ENCODE results near the gene GRB2. TPM values are rescaled to one million over a fixed set of nuclear protein-coding genes. Genes with fewer than 3 reads are reported as not detected.

Gene GRB2
- total and polyA plus RNA-seq, 10 of the 15 experiments (the other 5 are each of a cell fraction or from before 2014, with no cell fraction given): 113 to 268 (median 158) TPM

- H3K4me1 ChIP-seq (ENCODE audit: control insufficient read depth, insufficient read depth, low read length): peaks cover 56% of the 10 kb centered on the region
- H3K9me3 ChIP-seq (replicated peaks; ENCODE audit: control insufficient read depth, insufficient read depth, low read length): no peaks in the 10 kb centered on the region
- POLR2A ChIA-PET: interaction anchor here (0.8 to 4.7 kb wide), 5 partner anchors 13 to 77 kb away, joined by 3 to 25 read pairs (median 12); partner anchors contain the start of gene SLC25A19
- DNase-seq (ENCODE audit: low read depth, low spot score) (no peak), FAIRE-seq (no peak), ATAC-seq (no peak)
- no peaks in the 10 kb centered on the region for H3K27me3 ChIP-seq (replicated peaks in 1 of 2; ENCODE audit: control insufficient read depth in 2 of 2, insufficient read depth in 2 of 2, low read length in 1 of 2)
- WGBS (ENCODE audit: insufficient coverage, insufficient replicate concordance, low lambda C conversion rate, missing lambda C conversion rate): 21% methylated on average over 6 of the region's 6 CpGs
- TF ChIP-seq MYB (IDR thresholded peaks at IDR 0.05; ENCODE audit: borderline replicate concordance, low read depth, low read length): no peak
- H3K9ac ChIP-seq (ENCODE audit: control insufficient read depth, insufficient read depth, low read length): no peak overlapping the region
- peaks cover 3% of the 10 kb centered on the region for H4K20me1 ChIP-seq (ENCODE audit: control insufficient read depth, insufficient read depth)
- intact Hi-C loops (cut with micrococcal nuclease; ENCODE audit: unreplicated experiment): loop anchor here (5.0 kb wide), 1 partner anchor 36 kb away; no protein-coding TSS in a partner anchor
- peaks cover 98% of the 10 kb centered on the region for H3K79me2 ChIP-seq (ENCODE audit: control insufficient read depth, insufficient read depth, low read length)
- CTCF ChIA-PET: interaction anchor here (1.0 to 1.8 kb wide), 5 partner anchors 10 to 96 kb away, joined by 4 to 7 read pairs (median 6); partner anchors contain the start of gene MIF4GD
- no peak overlapping the region for H2AFZ ChIP-seq (ENCODE audit: control insufficient read depth, low read depth, low read length)
- RAD21 ChIA-PET (ENCODE audit: unreplicated experiment): interaction anchor here (0.7 to 2.6 kb wide), 11 partner anchors 13 to 75 kb away, joined by 3 to 16 read pairs (median 4); no protein-coding TSS in a partner anchor
- SMC1A ChIA-PET (ENCODE audit: uncharacterized antibody, unreplicated experiment): interaction anchor here (0.6 to 9.8 kb wide), 9 partner anchors 8 to 74 kb away, joined by 3 to 125 read pairs (median 6); no protein-coding TSS in a partner anchor
- BruUV-seq (replicated peaks): no TSS peak
- H3K36me3 ChIP-seq (ENCODE audit: control insufficient read depth in 2 of 2, insufficient read depth in 2 of 2, low read length in 1 of 2): peaks cover 0 to 5% of the 10 kb centered on the region in 2 experiments; a peak in 1 of 4 replicates
- 0 out of 2 replicates have a peak overlapping the region, but pooled peaks have one; percentile 10 for H3K4me3 ChIP-seq
- H3K4me2 ChIP-seq (ENCODE audit: control insufficient read depth, insufficient read depth): peak overlapping the region; percentile 52
- in situ Hi-C loops (cut with MboI): no loop called here
- peak overlapping the region; percentile 22; the same call in 1 of the 2 replicates for H3K27ac ChIP-seq (ENCODE audit: control insufficient read depth, insufficient read depth)
Observed at GRCh38 chr17:75365931-75366275, 39.6 kb downstream of the GRB2 start.

- DNase-seq (ENCODE audit: low read depth, low spot score) (no peak), FAIRE-seq (no peak), ATAC-seq (peak; percentile 64)
- BruUV-seq (replicated peaks): no TSS peak
- H2AFZ ChIP-seq (ENCODE audit: control insufficient read depth, low read depth, low read length): no peak overlapping the region
- H3K36me3 ChIP-seq (ENCODE audit: control insufficient read depth in 2 of 2, insufficient read depth in 2 of 2, low read length in 1 of 2): 0 out of 4 replicates have a peak, but pooled peaks cover 0 to under 1% of the 10 kb centered on the region in 2 experiments
- CTCF ChIA-PET: interaction anchor here (0.5 to 2.2 kb wide), 9 partner anchors 9 to 75 kb away, joined by 3 to 9 read pairs (median 4); no protein-coding TSS in a partner anchor
- peak overlapping the region; percentile 2; the same call in 1 of the 2 replicates for H3K4me3 ChIP-seq
- no peaks in the 10 kb centered on the region; the same call in 2 of the 3 replicates for H3K9me3 ChIP-seq (replicated peaks; ENCODE audit: control insufficient read depth, insufficient read depth, low read length)
- peaks cover 62% of the 10 kb centered on the region for H3K4me1 ChIP-seq (ENCODE audit: control insufficient read depth, insufficient read depth, low read length)
- SMC1A ChIA-PET (ENCODE audit: uncharacterized antibody, unreplicated experiment): interaction anchor here (0.9 to 9.8 kb wide), 13 partner anchors 7 to 74 kb away, joined by 3 to 125 read pairs (median 6); partner anchors contain the start of gene GRB2
- intact Hi-C loops (cut with micrococcal nuclease; ENCODE audit: unreplicated experiment): loop anchor here (5.0 kb wide), 1 partner anchor 37 kb away; no protein-coding TSS in a partner anchor
- 0 out of 2 replicates have a peak overlapping the region, but pooled peaks have one; percentile 1 for H3K9ac ChIP-seq (ENCODE audit: control insufficient read depth, insufficient read depth, low read length)
- RAD21 ChIA-PET (ENCODE audit: unreplicated experiment): interaction anchor here (1.0 to 2.6 kb wide), 11 partner anchors 15 to 76 kb away, joined by 3 to 16 read pairs (median 4); partner anchors contain the start of gene SLC25A19
- H4K20me1 ChIP-seq (ENCODE audit: control insufficient read depth, insufficient read depth): peaks cover 3% of the 10 kb centered on the region
- 4% methylated on average over 8 of the region's 8 CpGs for WGBS (ENCODE audit: insufficient coverage, insufficient replicate concordance, low lambda C conversion rate, missing lambda C conversion rate)
- in situ Hi-C loops (cut with MboI): no loop called here
- POLR2A ChIA-PET: interaction anchor here (0.7 to 4.7 kb wide), 7 partner anchors 16 to 76 kb away, joined by 3 to 25 read pairs (median 5); partner anchors contain the start of gene SLC25A19
- H3K27ac ChIP-seq (ENCODE audit: control insufficient read depth, insufficient read depth): peak overlapping the region; percentile 29
- H3K4me2 ChIP-seq (ENCODE audit: control insufficient read depth, insufficient read depth): peak overlapping the region; percentile 52
- H3K27me3 ChIP-seq (replicated peaks in 1 of 2; ENCODE audit: control insufficient read depth in 2 of 2, insufficient read depth in 2 of 2, low read length in 1 of 2): no peaks in the 10 kb centered on the region
- H3K79me2 ChIP-seq (ENCODE audit: control insufficient read depth, insufficient read depth, low read length): peaks cover 98% of the 10 kb centered on the region
- TF ChIP-seq MTA2 (IDR thresholded peaks at IDR 0.05; ENCODE audit: low read depth): peak; percentile 69; the same call in 1 of the 2 replicates
- TF ChIP-seq SMAD1 (IDR thresholded peaks at IDR 0.05; ENCODE audit: low read depth, partially characterized antibody): no peak
- TF ChIP-seq NFIC (IDR thresholded peaks at IDR 0.05; ENCODE audit: low read depth, low read length): 0 out of 2 replicates have a peak, but pooled peaks have one; percentile 17
- peak; percentile 36; the same call in 1 of the 2 replicates for TF ChIP-seq JUNB (IDR thresholded peaks at IDR 0.05)
- TF ChIP-seq TCF7 (IDR thresholded peaks at IDR 0.05; ENCODE audit: borderline replicate concordance): 0 out of 2 replicates have a peak, but pooled peaks have one; percentile 17
- no peak for TF ChIP-seq BMI1 (IDR thresholded peaks at IDR 0.05; ENCODE audit: borderline replicate concordance)
- TF ChIP-seq ZNF24 (IDR thresholded peaks at IDR 0.05): 0 out of 2 replicates have a peak, but pooled peaks have one; percentile 45
- no peak for TF ChIP-seq ELK1 (IDR thresholded peaks at IDR 0.05; ENCODE audit: low read depth, low read length)
- TF ChIP-seq CTCF (IDR thresholded peaks at IDR 0.05 in 2 of 3, conservative IDR thresholded peaks at IDR 0.05 in 1 of 3; ENCODE audit: control insufficient read depth in 2 of 3, extremely low read depth in 1 of 3, insufficient read depth in 1 of 3, low read depth in 3 of 3, low read length in 3 of 3): 0 out of 6 replicates have a peak, but pooled peaks of 1 of the 3 experiments have one; percentile 1
Observed at GRCh38 chr17:75365009-75365930, 40.2 kb downstream of the GRB2 start.

All from GM12878 (cell line).